Suprapubic skin (tissue), 4 donors: ENCODE results near the gene FSTL4. TPM values are rescaled to one million over a fixed set of nuclear protein-coding genes. Genes with fewer than 3 reads are reported as not detected.

Experiments
- DNase-seq, 2 donors: peaks; one replicate each; pipeline ENCODE4 v3.0.0-alpha.2; 2019; ENCODE audit warnings: low spot score in 2 of 2
- H3K27ac ChIP-seq: fragments of 200-600 bp; sonication (generic); one replicate; pipeline ENCODE4 v1.5.1; 2019
- H3K27me3 ChIP-seq: fragments of 200-600 bp; sonication (generic); one replicate; pipeline ENCODE4 v1.5.1; 2019
- H3K36me3 ChIP-seq: fragments of 200-600 bp; sonication (generic); one replicate; pipeline ENCODE4 v1.5.1; 2019
- H3K4me1 ChIP-seq: fragments of 200-600 bp; sonication (generic); one replicate; pipeline ENCODE4 v1.5.1; 2019
- H3K4me3 ChIP-seq: fragments of 200-600 bp; sonication (generic); one replicate; pipeline ENCODE4 v1.5.1; 2019; ENCODE audit warnings: mild to moderate bottlenecking
- H3K9me3 ChIP-seq: fragments of 200-600 bp; sonication (generic); one replicate; pipeline ENCODE4 v1.5.1; 2019
- CTCF ChIP-seq, 2 donors: fragments of 200-600 bp in 1 of 2; fragments of 450-650 bp in 1 of 2; sonication (generic) in 1 of 2; IDR thresholded peaks; one replicate each; pipeline ENCODE4 v1.5.1; 2016 to 2019; ENCODE audit warnings: antibody characterized with exemption in 2 of 2, mild to moderate bottlenecking in 1 of 2, moderate library complexity in 1 of 2
- EP300 ChIP-seq: sonication (generic); formaldehyde crosslinking; IDR thresholded peaks from one replicate; pipeline ENCODE4 v1.6.1; 2017; ENCODE audit warnings: antibody characterized with exemption
- POLR2A ChIP-seq, 2 donors: fragments of 450-650 bp; IDR thresholded peaks; one replicate each; pipeline ENCODE4 v1.6.1; 2017; ENCODE audit warnings: antibody characterized with exemption in 2 of 2, mild to moderate bottlenecking in 2 of 2, moderate library complexity in 2 of 2
- POLR2AphosphoS5 ChIP-seq, 3 donors: sonication (generic); formaldehyde crosslinking; IDR thresholded peaks; one replicate each; pipeline ENCODE4 v1.6.1; 2017; ENCODE audit warnings: antibody characterized with exemption in 3 of 3
- WGBS: methylation state at CpG from one replicate; pipeline ENCODE4 v1.1.5; 2018; 5-methylcytosine and 5-hydroxymethylcytosine counted together
- total RNA-seq, 4 donors: library from RNA; depleted of rRNA; stranded (reverse); fragments of >200 nt; gene quantifications; one replicate each; pipeline ENCODE4 v1.1.0, GENCODE V29; 2016

The FSTL4 gene
- total RNA-seq, 4 donors from 2014 or later, result 2.3 to 6.4 (median 5.8) TPM

- peaks cover 4% of the 10 kb centered on the region for H3K27me3 ChIP-seq
- DNase-seq, result no peak
Measured at GRCh38 chr5:133406977-133407632, 205.2 kb downstream of the FSTL4 start.

GRCh38 chr5:133406208-133406976 is 205.9 kb downstream of the FSTL4 start:
- 96% methylated on average over 4 of the region's 4 CpGs for WGBS
- no peaks in the 10 kb centered on the region for H3K36me3 ChIP-seq
- TF ChIP-seq CTCF (IDR thresholded peaks at IDR 0.05) (no peak), POLR2AphosphoS5 (IDR thresholded peaks at IDR 0.05) (no peak), POLR2A (IDR thresholded peaks at IDR 0.05) (no peak), EP300 (no peak)
- peaks cover 4% of the 10 kb centered on the region for H3K27me3 ChIP-seq
- no peak overlapping the region for H3K27ac ChIP-seq
- no peak for DNase-seq
- H3K4me1 ChIP-seq, result no peaks in the 10 kb centered on the region
- H3K4me3 ChIP-seq, result no peak overlapping the region
- no peaks in the 10 kb centered on the region for H3K9me3 ChIP-seq

More at GRCh38 chr5:133406977-133407632, 205.2 kb downstream of the FSTL4 start:
- TF ChIP-seq CTCF (IDR thresholded peaks at IDR 0.05) (no peak), EP300 (no peak), POLR2A (IDR thresholded peaks at IDR 0.05) (no peak), POLR2AphosphoS5 (IDR thresholded peaks at IDR 0.05) (no peak)
- Histone ChIP-seq H3K4me3 (no peak overlapping the region), H3K27ac (no peak overlapping the region), H3K4me1 (no peaks in the 10 kb centered on the region), H3K36me3 (no peaks in the 10 kb centered on the region), H3K9me3 (no peaks in the 10 kb centered on the region)
- 84% methylated on average over 1 of the region's 1 CpG for WGBS

GRCh38 chr5:133405275-133406034 is 206.9 kb downstream of the FSTL4 start:
- Histone ChIP-seq H3K27ac (no peak overlapping the region), H3K4me3 (no peak overlapping the region), H3K9me3 (no peaks in the 10 kb centered on the region), H3K27me3 (peaks cover 4% of the 10 kb centered on the region), H3K4me1 (no peaks in the 10 kb centered on the region), H3K36me3 (no peaks in the 10 kb centered on the region)
- DNase-seq, result no peak
- TF ChIP-seq CTCF (IDR thresholded peaks at IDR 0.05), result no peak
- 90% methylated on average over 17 of the region's 17 CpGs for WGBS

GRCh38 chr5:133404724-133405123 is 207.6 kb downstream of the FSTL4 start:
- TF ChIP-seq EP300 (no peak), POLR2A (IDR thresholded peaks at IDR 0.05) (no peak), POLR2AphosphoS5 (IDR thresholded peaks at IDR 0.05) (no peak), CTCF (IDR thresholded peaks at IDR 0.05) (no peak)
- no peak overlapping the region for H3K4me3 ChIP-seq
- no peaks in the 10 kb centered on the region for H3K36me3 ChIP-seq
- WGBS, result 70% methylated on average over 6 of the region's 7 CpGs
- no peaks in the 10 kb centered on the region for H3K9me3 ChIP-seq
- no peaks in the 10 kb centered on the region for H3K4me1 ChIP-seq
- no peak for DNase-seq
- H3K27me3 ChIP-seq, result peaks cover 4% of the 10 kb centered on the region
- no peak overlapping the region for H3K27ac ChIP-seq
